NCI-H1417 treated with DMSO at 0.1 percent for 48 hours (cell line): Measurements from ENCODE around the gene BICD1.
A peak's percentile ranks its signal among the peaks of the same experiment; 100 is the strongest.

Source experiments
- DNase-seq: peaks from one replicate; lab custom pipeline; 2025; lab: John Stamatoyannopoulos, UW

Gene BICD1

GRCh38 chr12:32344047-32344446 is 237.4 kb downstream of the BICD1 start:
- no peak for DNase-seq

- DNase-seq: no peak
These were observed 246.9 kb downstream of the BICD1 start for GRCh38 chr12:32353540-32353939.

GRCh38 chr12:32357601-32358249 is 251.1 kb downstream of the BICD1 start:
- no peak for DNase-seq

GRCh38 chr12:32360956-32361355 is 254.3 kb downstream of the BICD1 start:
- DNase-seq: no peak

GRCh38 chr12:32362892-32363291 is 256.2 kb downstream of the BICD1 start:
- DNase-seq: no peak

GRCh38 chr12:32365473-32366064 is 258.9 kb downstream of the BICD1 start:
- DNase-seq: peak; percentile 17

GRCh38 chr12:32366714-32367113 is 260.1 kb downstream of the BICD1 start:
- DNase-seq: no peak

- peak; percentile 70 for DNase-seq
These were observed 260.7 kb downstream of the BICD1 start for GRCh38 chr12:32367381-32367780.

GRCh38 chr12:32369202-32369601 is 262.6 kb downstream of the BICD1 start:
- no peak for DNase-seq

GRCh38 chr12:32377344-32378055 is 270.9 kb downstream of the BICD1 start:
- DNase-seq: no peak

GRCh38 chr12:32379213-32379612 is 272.6 kb downstream of the BICD1 start:
- no peak for DNase-seq

GRCh38 chr12:32379667-32380066 is 273.0 kb downstream of the BICD1 start:
- no peak for DNase-seq

GRCh38 chr12:32382226-32382625 is 275.6 kb downstream of the BICD1 start:
- no peak for DNase-seq

- DNase-seq: no peak
These were observed 284.0 kb downstream of the BICD1 start for GRCh38 chr12:32390572-32391219.

GRCh38 chr12:32395026-32395425 is 288.4 kb downstream of the BICD1 start:
- DNase-seq: no peak

- DNase-seq: no peak
These were observed 291.0 kb downstream of the BICD1 start for GRCh38 chr12:32397696-32398095.

- no peak for DNase-seq
These were observed 291.5 kb downstream of the BICD1 start for GRCh38 chr12:32398181-32398580.

GRCh38 chr12:32398816-32399369 is 292.2 kb downstream of the BICD1 start:
- DNase-seq: no peak

- DNase-seq: peak; percentile 68
These were observed 292.9 kb downstream of the BICD1 start, which contains the start of gene FGD4 for GRCh38 chr12:32399370-32400113. Gene FGD4 (plus strand): TSS chr12:32399558.

GRCh38 chr12:32400114-32400672 is 293.5 kb downstream of the BICD1 start:
- DNase-seq: no peak

GRCh38 chr12:32400866-32401265 is 294.2 kb downstream of the BICD1 start:
- no peak for DNase-seq
